Posterior cingulate gyrus (tissue), 11 donors: ENCODE measurements around the gene OR52N1.

ENCODE experiments used
- DNase-seq, 10 donors: peaks; one replicate each; pipeline versions ENCODE4 v3.0.0 to v3.0.0-alpha.2; 2020 to 2021; ENCODE audit warnings: mixed read lengths in 3 of 10
- intact Hi-C: fragments of 100-400 bp; cut with DNase I; formaldehyde crosslinking; loops from one replicate; pipeline ENCODE4 v1.15.1; 2023

OR52N1 gene

DNA sequence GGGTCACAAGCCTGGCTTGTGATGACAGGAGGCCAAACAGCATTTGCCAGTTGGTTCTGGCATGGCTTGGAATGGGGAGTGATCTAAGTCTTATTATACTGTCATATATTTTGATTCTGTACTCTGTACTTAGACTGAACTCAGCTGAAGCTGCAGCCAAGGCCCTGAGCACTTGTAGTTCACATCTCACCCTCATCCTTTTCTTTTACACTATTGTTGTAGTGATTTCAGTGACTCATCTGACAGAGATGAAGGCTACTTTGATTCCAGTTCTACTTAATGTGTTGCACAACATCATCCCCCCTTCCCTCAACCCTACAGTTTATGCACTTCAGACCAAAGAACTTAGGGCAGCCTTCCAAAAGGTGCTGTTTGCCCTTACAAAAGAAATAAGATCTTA lies 54.0 kb downstream of the OR52N1 start:
- intact Hi-C loops = no loop called here
- DNase-seq = no peak
